AG10803 (cell line): ENCODE measurements around the gene DPH3.

Source experiments
- DNase-seq: peaks from one replicate; pipeline ENCODE4 v3.0.0; 2010; ENCODE audit warnings: low read depth
- H3K4me3 ChIP-seq: 2 replicates; pipeline ENCODE4 v1.5.1; 2011; ENCODE audit warnings: mild to moderate bottlenecking, low read length, control low read depth
- CTCF ChIP-seq: conservative IDR thresholded peaks from 2 replicates; pipeline ENCODE4 v1.5.1; 2011; ENCODE audit warnings: mild to moderate bottlenecking, low read length, control low read depth, inconsistent platforms

Gene DPH3

GRCh38 chr3:16224325-16224724, 40.4 kb downstream of the DPH3 start:
- DNase-seq, result no peak
- TF ChIP-seq CTCF, result no peak
- H3K4me3 ChIP-seq, result no peak overlapping the region

GRCh38 chr3:16222547-16222946, 42.2 kb downstream of the DPH3 start:
- H3K4me3 ChIP-seq, result no peak overlapping the region
- no peak for TF ChIP-seq CTCF
- no peak for DNase-seq

- no peak overlapping the region for H3K4me3 ChIP-seq
- no peak for TF ChIP-seq CTCF
- DNase-seq, result no peak
These were observed 42.8 kb downstream of the DPH3 start for GRCh38 chr3:16221990-16222389.

GRCh38 chr3:16219777-16220176, 45.0 kb downstream of the DPH3 start:
- no peak for TF ChIP-seq CTCF
- no peak overlapping the region for H3K4me3 ChIP-seq
- DNase-seq, result no peak

- TF ChIP-seq CTCF, result no peak
- no peak for DNase-seq
- no peak overlapping the region for H3K4me3 ChIP-seq
These were observed 48.3 kb downstream of the DPH3 start for GRCh38 chr3:16216373-16216935.

- no peak for TF ChIP-seq CTCF
- no peak overlapping the region for H3K4me3 ChIP-seq
- DNase-seq, result no peak
These were observed 50.4 kb downstream of the DPH3 start for GRCh38 chr3:16214366-16214765.

GRCh38 chr3:16211176-16211904, 53.4 kb downstream of the DPH3 start:
- DNase-seq, result peak; percentile 38
- H3K4me3 ChIP-seq, result no peak overlapping the region
- TF ChIP-seq CTCF, result no peak
